Vagina (tissue), 2 donors: ENCODE data around the gene PICALM.

Experiments
- CTCF ChIP-seq, 3 experiments: fragments of 450-650 bp in 2 of 3; fragments of 200-600 bp in 1 of 3; sonication (generic) in 1 of 3; IDR thresholded peaks; one replicate each; pipeline ENCODE4 v1.5.1; 2017 to 2019; ENCODE audit warnings: antibody characterized with exemption in 3 of 3, mild to moderate bottlenecking in 2 of 3, moderate library complexity in 2 of 3
- POLR2A ChIP-seq, 2 donors: fragments of 450-650 bp; IDR thresholded peaks; one replicate each; pipeline ENCODE4 v1.6.1; 2017; ENCODE audit warnings: antibody characterized with exemption in 2 of 2, mild to moderate bottlenecking in 2 of 2, moderate library complexity in 2 of 2

- TF ChIP-seq CTCF (IDR thresholded peaks at IDR 0.05) (no peak), POLR2A (IDR thresholded peaks at IDR 0.05) (no peak)
Observed at GRCh38 chr11:86016451-86016850, 52.4 kb downstream of the PICALM start.
